DOHH2 (cell line): ENCODE measurements around the gene UNC5B.

Experiments used
- H3F3A ChIP-seq: fragments of 200-600 bp; sonication (generic), shearing (Covaris generic); 2 replicates; pipeline ENCODE4 v1.6.0; 2016; ENCODE audit warnings: antibody characterized with exemption, mild to moderate bottlenecking; ENCODE audit not compliant: control insufficient read depth, insufficient read depth
- H3K27ac ChIP-seq: fragments of 200-600 bp; sonication (generic); 2 replicates; pipeline ENCODE4 v1.5.1; 2014; ENCODE audit warnings: low read depth, mild to moderate bottlenecking, low read length, moderate library complexity
- H3K27me3 ChIP-seq: fragments of 200-600 bp; sonication (generic); 2 replicates; pipeline ENCODE4 v1.6.1; 2014; ENCODE audit warnings: mild to moderate bottlenecking, low read length, mixed read lengths; ENCODE audit not compliant: control insufficient read depth
- H3K36me3 ChIP-seq: fragments of 200-600 bp; sonication (generic); 2 replicates; pipeline ENCODE4 v1.6.1; 2014; ENCODE audit warnings: mild to moderate bottlenecking, low read length, moderate library complexity, mixed read lengths; ENCODE audit not compliant: control insufficient read depth
- H3K4me1 ChIP-seq: fragments of 200-600 bp; sonication (generic); 2 replicates; pipeline ENCODE4 v1.6.1; 2014; ENCODE audit warnings: mild to moderate bottlenecking, low read length, mixed read lengths; ENCODE audit not compliant: control insufficient read depth
- H3K4me2 ChIP-seq: fragments of 200-600 bp; sonication (generic); 2 replicates; pipeline ENCODE4 v1.6.0; 2014; ENCODE audit warnings: mild to moderate bottlenecking, low read length, moderate library complexity
- H3K4me3 ChIP-seq: fragments of 200-600 bp; sonication (generic); 2 replicates; pipeline ENCODE4 v1.5.1; 2014; ENCODE audit warnings: mild to moderate bottlenecking, low read length, mixed read lengths
- H3K79me2 ChIP-seq: fragments of 200-600 bp; sonication (generic); 2 replicates; pipeline ENCODE4 v1.6.1; 2014; ENCODE audit warnings: mild to moderate bottlenecking, low read length, mixed read lengths; ENCODE audit not compliant: control insufficient read depth
- H3K9me2 ChIP-seq: fragments of 200-600 bp; sonication (generic); replicated peaks from 2 replicates; pipeline ENCODE4 v1.6.1; 2014; ENCODE audit warnings: mild to moderate bottlenecking, low read length, mixed read lengths; ENCODE audit not compliant: control insufficient read depth
- H3K9me3 ChIP-seq: fragments of 200-600 bp; sonication (generic); 2 replicates; pipeline ENCODE4 v1.6.1; 2014; ENCODE audit warnings: antibody characterized with exemption, low read length, mixed read lengths; ENCODE audit not compliant: control insufficient read depth, insufficient read depth
- H4K20me1 ChIP-seq: fragments of 200-600 bp; sonication (generic); 2 replicates; pipeline ENCODE4 v1.6.0; 2014; ENCODE audit warnings: low read depth, mild to moderate bottlenecking, antibody characterized with exemption, low read length, moderate library complexity; ENCODE audit not compliant: control insufficient read depth, insufficient read depth
- EZH2phosphoT487 ChIP-seq: fragments of 200-600 bp; sonication (generic); IDR thresholded peaks from 2 replicates; pipeline ENCODE4 v1.6.1; 2017; ENCODE audit warnings: borderline replicate concordance, mild to moderate bottlenecking, antibody characterized with exemption, low read length, moderate library complexity, mixed read lengths
- TF ChIP-seq, protein P1 (sequence below): fragments of 200-600 bp; sonication (generic); IDR thresholded peaks from one replicate; pipeline ENCODE4 v1.5.1; 2014; ENCODE audit warnings: antibody characterized with exemption, mild to moderate bottlenecking, low read depth, low read length; ENCODE audit not compliant: poor library complexity, severe bottlenecking

The UNC5B gene

DNA sequence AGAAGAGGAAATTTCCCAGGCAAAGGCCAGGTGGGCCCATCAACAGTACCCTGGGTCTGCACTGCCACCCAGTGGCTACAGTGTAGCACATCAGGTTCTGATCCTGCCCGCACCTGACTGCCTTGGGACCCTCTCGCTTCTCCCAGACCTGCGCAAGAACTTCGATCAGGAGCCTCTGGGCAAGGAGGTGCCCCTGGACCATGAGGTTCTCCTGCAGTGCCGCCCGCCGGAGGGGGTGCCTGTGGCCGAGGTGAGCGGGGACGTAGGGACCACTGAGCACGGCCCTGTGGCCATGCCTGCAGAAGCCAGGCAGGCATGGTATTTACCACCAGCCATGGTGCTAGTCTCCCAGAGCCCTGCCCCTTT lies 72.8 kb downstream of the UNC5B start:
- Histone ChIP-seq H4K20me1 (no peaks in the 10 kb centered on the region), H3K9me3 (no peaks in the 10 kb centered on the region), H3K27ac (no peak overlapping the region), H3F3A (no peaks in the 10 kb centered on the region), H3K4me2 (no peak overlapping the region), H3K9me2 (no peaks in the 10 kb centered on the region), H3K36me3 (no peaks in the 10 kb centered on the region), H3K27me3 (no peaks in the 10 kb centered on the region), H3K4me1 (no peaks in the 10 kb centered on the region), H3K4me3 (no peak overlapping the region), H3K79me2 (no peaks in the 10 kb centered on the region)
- no peak for TF ChIP-seq EZH2phosphoT487
- TF ChIP-seq, protein P1, sequence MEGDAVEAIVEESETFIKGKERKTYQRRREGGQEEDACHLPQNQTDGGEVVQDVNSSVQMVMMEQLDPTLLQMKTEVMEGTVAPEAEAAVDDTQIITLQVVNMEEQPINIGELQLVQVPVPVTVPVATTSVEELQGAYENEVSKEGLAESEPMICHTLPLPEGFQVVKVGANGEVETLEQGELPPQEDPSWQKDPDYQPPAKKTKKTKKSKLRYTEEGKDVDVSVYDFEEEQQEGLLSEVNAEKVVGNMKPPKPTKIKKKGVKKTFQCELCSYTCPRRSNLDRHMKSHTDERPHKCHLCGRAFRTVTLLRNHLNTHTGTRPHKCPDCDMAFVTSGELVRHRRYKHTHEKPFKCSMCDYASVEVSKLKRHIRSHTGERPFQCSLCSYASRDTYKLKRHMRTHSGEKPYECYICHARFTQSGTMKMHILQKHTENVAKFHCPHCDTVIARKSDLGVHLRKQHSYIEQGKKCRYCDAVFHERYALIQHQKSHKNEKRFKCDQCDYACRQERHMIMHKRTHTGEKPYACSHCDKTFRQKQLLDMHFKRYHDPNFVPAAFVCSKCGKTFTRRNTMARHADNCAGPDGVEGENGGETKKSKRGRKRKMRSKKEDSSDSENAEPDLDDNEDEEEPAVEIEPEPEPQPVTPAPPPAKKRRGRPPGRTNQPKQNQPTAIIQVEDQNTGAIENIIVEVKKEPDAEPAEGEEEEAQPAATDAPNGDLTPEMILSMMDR = peak; percentile 84

DNA sequence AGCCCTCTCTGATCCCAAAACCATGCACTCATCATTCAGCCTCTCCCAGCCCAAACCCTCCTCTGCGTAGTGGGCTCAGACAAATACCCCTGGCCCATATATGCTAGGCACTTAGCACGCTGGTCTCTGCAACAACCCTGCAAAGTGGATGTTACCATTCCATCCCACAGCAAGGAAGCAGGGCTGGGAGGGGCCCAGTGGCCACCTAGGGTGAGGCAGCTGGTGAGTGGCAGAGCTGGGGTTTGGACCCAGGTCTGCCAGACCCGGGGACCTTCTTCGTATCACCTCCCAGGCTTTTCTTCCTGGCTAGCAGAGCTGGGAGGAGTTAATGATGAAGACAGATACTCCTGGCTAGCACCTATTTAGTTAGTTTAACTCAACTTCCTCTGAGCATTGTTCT lies 73.6 kb downstream of the UNC5B start:
- Histone ChIP-seq H3K9me3 (no peaks in the 10 kb centered on the region), H3K27ac (no peak overlapping the region), H3K4me1 (no peaks in the 10 kb centered on the region), H3K27me3 (no peaks in the 10 kb centered on the region), H4K20me1 (no peaks in the 10 kb centered on the region), H3K79me2 (no peaks in the 10 kb centered on the region), H3K4me3 (no peak overlapping the region), H3K9me2 (no peaks in the 10 kb centered on the region), H3K36me3 (no peaks in the 10 kb centered on the region), H3K4me2 (no peak overlapping the region), H3F3A (no peaks in the 10 kb centered on the region)
- TF ChIP-seq, protein P1 = no peak
- TF ChIP-seq EZH2phosphoT487 = no peak

DNA sequence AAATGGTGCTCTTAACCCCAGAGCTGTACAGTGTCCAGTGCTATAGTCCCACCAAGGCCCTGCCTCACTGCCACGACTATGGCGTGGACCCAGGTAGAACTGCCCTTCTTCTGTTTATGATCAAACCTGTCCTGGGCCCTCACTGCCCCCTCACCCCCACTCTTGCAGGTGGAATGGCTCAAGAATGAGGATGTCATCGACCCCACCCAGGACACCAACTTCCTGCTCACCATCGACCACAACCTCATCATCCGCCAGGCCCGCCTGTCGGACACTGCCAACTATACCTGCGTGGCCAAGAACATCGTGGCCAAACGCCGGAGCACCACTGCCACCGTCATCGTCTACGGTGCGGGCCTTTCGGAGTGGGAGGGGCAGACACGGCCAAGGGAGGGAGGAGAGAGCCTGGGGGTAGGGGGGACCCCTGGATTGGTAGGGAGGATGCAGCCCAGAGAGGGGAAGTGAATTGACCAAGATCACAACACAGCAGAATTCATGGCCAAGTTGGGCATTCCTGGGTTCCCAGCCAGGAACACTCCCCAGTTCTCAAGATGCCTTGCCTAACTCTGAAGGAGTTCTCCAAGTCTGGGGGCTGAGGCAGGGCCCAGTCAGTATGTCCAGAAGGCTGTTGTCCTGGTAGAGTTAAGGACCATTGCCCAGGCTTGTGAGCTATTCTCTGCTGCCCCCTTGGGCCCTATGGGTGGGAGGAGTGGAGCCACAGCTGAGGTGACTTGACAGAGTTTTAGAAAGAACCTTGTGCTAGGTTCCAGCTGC lies 74.3 kb downstream of the UNC5B start:
- Histone ChIP-seq H3K36me3 (no peaks in the 10 kb centered on the region), H3F3A (no peaks in the 10 kb centered on the region), H3K9me2 (no peaks in the 10 kb centered on the region), H3K4me3 (no peak overlapping the region), H3K27me3 (no peaks in the 10 kb centered on the region), H3K4me2 (no peak overlapping the region), H3K4me1 (no peaks in the 10 kb centered on the region), H4K20me1 (no peaks in the 10 kb centered on the region), H3K79me2 (no peaks in the 10 kb centered on the region), H3K27ac (no peak overlapping the region), H3K9me3 (no peaks in the 10 kb centered on the region)
- TF ChIP-seq, protein P1 = no peak
- no peak for TF ChIP-seq EZH2phosphoT487
